ENCODE results near the gene TBC1D21.

TBC1D21 gene, protein sequence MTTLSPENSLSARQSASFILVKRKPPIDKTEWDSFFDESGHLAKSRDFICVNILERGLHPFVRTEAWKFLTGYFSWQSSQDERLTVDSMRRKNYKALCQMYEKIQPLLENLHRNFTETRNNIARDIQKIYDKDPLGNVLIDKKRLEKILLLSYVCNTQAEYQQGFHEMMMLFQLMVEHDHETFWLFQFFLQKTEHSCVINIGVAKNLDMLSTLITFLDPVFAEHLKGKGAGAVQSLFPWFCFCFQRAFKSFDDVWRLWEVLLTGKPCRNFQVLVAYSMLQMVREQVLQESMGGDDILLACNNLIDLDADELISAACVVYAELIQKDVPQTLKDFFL

DNA sequence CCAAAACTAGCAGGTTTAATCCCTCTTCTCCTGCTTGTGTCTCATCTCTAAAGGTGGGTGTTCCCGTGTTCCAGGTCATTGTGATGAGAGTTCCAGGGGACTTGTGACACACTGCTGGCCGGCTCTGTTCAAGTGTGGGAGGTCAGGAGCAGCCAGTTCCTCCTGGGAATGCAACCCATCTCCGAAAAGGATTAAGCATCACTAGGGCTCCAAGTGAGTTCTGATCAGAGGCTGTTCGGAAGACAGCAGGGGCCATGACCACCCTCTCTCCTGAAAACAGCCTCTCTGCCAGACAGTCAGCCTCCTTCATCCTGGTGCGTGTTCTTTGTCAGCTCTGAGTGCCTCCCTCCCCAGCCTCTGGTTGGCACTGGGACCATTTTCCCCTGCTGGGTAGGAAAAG is at the start of gene TBC1D21:
Gene TBC1D21, plus strand, starts transcription at position 109 of the 400 bp plus-strand sequence. Its CDS starts 146 bp downstream, at position 255.
- TF ChIP-seq GATA1 (IDR thresholded peaks at IDR 0.05; ENCODE audit: low read depth, low read length): no peak
- TF ChIP-seq POLR2A (IDR thresholded peaks at IDR 0.05; ENCODE audit: low read length): no peak
- no peak for DNase-seq

GRCh38 chr15:73826711-73827251 is 46.6 kb upstream of the TBC1D21 start:
- TF ChIP-seq POLR2A (IDR thresholded peaks at IDR 0.05; ENCODE audit: low read length) (no peak), GATA1 (IDR thresholded peaks at IDR 0.05; ENCODE audit: low read depth, low read length) (no peak)
- DNase-seq: no peak

DNA sequence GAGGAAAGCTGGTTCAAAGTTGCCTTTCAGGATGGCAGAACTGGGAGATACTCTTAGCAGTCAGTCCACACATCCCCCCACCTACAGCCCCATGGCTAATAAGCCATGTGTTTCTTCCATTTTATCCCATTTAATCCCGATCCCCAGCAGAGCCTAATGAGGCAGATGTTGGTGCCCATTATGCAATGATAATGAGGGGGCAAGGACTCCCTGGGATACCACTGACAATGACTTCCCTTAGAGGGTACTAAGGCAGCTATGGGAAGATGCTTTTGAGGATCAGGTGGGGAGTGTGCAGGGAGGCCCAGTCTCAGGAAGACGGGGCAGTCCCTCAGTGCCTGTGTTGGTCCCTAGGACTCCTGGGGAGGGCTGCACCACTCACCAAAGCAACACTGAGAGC is 43.8 kb upstream of the TBC1D21 start:
- no peak for TF ChIP-seq POLR2A (IDR thresholded peaks at IDR 0.05; ENCODE audit: low read length)
- TF ChIP-seq GATA1 (IDR thresholded peaks at IDR 0.05; ENCODE audit: low read depth, low read length): no peak
- no peak for DNase-seq

DNA sequence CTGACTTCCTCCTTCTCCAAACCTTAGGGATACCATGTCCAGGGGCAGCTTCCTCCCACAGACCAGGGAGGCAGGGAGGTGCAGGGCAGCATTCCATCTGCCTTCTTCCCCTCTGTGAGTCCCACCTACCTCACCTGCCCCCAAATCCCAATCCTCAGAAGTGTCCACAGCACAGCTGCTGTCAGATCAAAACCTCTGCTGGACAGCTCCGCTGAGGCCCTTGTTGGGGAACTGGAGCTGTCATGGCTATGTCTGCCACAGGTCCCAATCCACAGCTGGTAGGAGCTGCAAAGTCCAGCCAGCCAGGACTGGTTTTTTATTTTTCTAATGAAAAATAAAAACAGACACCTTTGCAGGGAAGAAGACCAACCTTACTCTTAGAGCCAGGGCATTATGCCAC is 40.7 kb upstream of the TBC1D21 start:
- TF ChIP-seq POLR2A (IDR thresholded peaks at IDR 0.05; ENCODE audit: low read length) (no peak), GATA1 (IDR thresholded peaks at IDR 0.05; ENCODE audit: low read depth, low read length) (no peak)
- DNase-seq: no peak

- DNase-seq: no peak
- no peak for TF ChIP-seq POLR2A (IDR thresholded peaks at IDR 0.05; ENCODE audit: low read length)
- TF ChIP-seq GATA1 (IDR thresholded peaks at IDR 0.05; ENCODE audit: low read depth, low read length): no peak
Observed at GRCh38 chr15:73836845-73837244, 36.5 kb upstream of the TBC1D21 start.

- no peak for TF ChIP-seq GATA1 (IDR thresholded peaks at IDR 0.05; ENCODE audit: low read depth, low read length)
- no peak for TF ChIP-seq POLR2A (IDR thresholded peaks at IDR 0.05; ENCODE audit: low read length)
Observed at GRCh38 chr15:73838831-73839426, 34.4 kb upstream of the TBC1D21 start.

DNA sequence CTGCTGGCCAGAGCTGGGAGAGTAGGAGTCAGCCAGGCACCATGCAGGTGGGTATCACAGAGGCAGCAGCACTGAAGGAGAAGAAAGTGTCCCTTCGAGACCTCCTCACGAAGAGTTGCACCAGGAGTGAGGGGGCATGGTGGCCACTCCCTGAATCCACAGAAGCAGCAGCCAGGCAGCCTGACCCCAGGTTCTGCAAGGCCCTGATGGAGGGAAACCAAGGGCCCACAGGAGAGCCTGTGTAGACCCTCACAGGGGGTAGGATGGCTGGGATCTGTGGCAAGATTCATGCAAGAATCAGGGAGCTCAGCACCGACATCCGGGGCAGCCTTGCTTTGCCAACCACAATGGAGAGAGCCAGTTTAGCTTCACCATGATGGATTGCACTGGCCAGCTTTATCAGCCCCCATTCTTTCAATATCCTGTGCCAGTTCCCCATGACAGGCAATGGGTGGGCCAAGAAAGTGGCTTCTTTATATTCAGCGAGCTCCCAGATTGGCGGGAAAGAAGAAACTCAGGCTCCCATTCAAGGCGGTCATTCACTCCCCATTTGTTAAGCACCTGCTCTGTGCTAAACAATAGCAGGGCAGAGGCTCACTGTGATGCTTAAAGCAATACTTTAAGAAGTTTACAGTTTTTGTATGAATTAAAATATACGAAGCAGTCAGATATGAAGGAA is 33.5 kb upstream of the TBC1D21 start:
- DNase-seq: no peak
- TF ChIP-seq GATA1 (IDR thresholded peaks at IDR 0.05; ENCODE audit: low read depth, low read length): no peak
- no peak for TF ChIP-seq POLR2A (IDR thresholded peaks at IDR 0.05; ENCODE audit: low read length)

More at GRCh38 chr15:73838831-73839426, 34.4 kb upstream of the TBC1D21 start:
- no peak for DNase-seq

GRCh38 chr15:73840771-73841170 is 32.6 kb upstream of the TBC1D21 start:
- TF ChIP-seq GATA1 (IDR thresholded peaks at IDR 0.05; ENCODE audit: low read depth, low read length): no peak
- TF ChIP-seq POLR2A (IDR thresholded peaks at IDR 0.05; ENCODE audit: low read length): no peak
- DNase-seq: no peak

- no peak for TF ChIP-seq POLR2A (IDR thresholded peaks at IDR 0.05; ENCODE audit: low read length)
- no peak for TF ChIP-seq GATA1 (IDR thresholded peaks at IDR 0.05; ENCODE audit: low read depth, low read length)
- DNase-seq: no peak
Observed at GRCh38 chr15:73841756-73842725, 31.3 kb upstream of the TBC1D21 start.

DNA sequence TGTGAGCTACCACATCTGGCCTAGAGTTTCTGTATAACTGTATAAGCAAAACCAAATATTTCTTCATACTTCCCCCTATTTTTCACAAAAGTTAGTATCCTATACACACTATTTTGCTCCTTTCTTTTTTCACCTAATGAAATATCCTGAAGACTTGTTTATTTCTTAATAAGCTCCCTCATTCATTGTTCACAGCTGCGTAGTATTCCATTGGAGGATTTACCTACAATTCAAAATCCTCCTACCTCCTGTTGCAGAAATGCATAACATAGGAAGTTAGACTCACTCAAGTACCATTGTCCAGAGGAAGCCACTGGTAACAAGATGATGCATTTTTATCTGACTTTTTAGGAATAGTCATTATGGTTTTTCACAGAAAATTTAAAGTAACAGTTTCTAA is 29.6 kb upstream of the TBC1D21 start:
- TF ChIP-seq POLR2A (IDR thresholded peaks at IDR 0.05; ENCODE audit: low read length) (no peak), GATA1 (IDR thresholded peaks at IDR 0.05; ENCODE audit: low read depth, low read length) (no peak)
- DNase-seq: no peak

DNA sequence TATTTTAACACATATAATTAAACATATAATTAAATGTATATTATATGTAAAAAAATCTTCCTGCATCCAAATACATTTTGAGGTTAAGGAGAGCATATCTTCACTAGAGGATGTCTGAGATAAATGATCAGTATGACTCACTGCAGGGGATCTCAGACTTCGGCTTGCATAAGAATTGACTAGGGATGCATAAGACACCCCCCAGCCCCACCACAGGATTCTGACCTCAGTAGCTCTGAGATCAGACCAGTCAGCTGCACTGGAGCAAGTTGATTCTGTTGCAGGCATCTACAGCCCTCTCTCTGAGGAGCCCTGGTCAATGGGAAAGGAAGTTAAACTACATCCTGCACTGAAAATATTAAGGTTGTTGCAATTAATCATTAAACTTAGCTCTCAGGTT is 29.0 kb upstream of the TBC1D21 start:
- DNase-seq: no peak
- no peak for TF ChIP-seq GATA1 (IDR thresholded peaks at IDR 0.05; ENCODE audit: low read depth, low read length)
- no peak for TF ChIP-seq POLR2A (IDR thresholded peaks at IDR 0.05; ENCODE audit: low read length)

DNA sequence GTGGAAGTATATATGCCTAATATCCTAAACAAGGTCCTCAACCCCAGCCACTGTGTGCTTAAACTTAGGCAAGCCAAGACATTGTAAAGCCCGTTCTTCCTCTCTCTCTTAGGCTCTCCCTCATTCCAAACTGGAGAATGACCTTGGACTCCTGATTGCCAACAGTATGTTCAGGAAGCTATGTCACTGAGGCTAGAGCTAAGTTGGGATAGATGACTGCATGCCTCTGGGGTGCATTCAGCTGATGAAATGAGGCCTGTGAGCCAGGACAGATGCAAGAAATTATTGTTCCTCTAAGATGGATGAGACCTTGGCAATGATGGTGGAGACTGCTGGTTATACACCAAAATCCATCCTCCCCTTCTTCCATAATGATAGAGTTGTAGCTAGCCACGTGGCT is 27.9 kb upstream of the TBC1D21 start:
- no peak for TF ChIP-seq GATA1 (IDR thresholded peaks at IDR 0.05; ENCODE audit: low read depth, low read length)
- TF ChIP-seq POLR2A (IDR thresholded peaks at IDR 0.05; ENCODE audit: low read length): no peak
- DNase-seq: no peak

- no peak for DNase-seq
- TF ChIP-seq POLR2A (IDR thresholded peaks at IDR 0.05; ENCODE audit: low read length) (no peak), GATA1 (IDR thresholded peaks at IDR 0.05; ENCODE audit: low read depth, low read length) (no peak)
Observed at GRCh38 chr15:73845907-73846306, 27.5 kb upstream of the TBC1D21 start.

Data from erythroblast (primary cell).